Smooth muscle cell (in vitro differentiated cells): Measurements from ENCODE around the gene NR2E3. TPM values are rescaled to one million over a fixed set of nuclear protein-coding genes. Genes with fewer than 3 reads are reported as not detected.

Source experiments
- DNase-seq: peaks from one replicate; lab custom pipeline; 2025; ENCODE audit not compliant: unreplicated experiment; lab: John Stamatoyannopoulos, UW
- H2AFZ ChIP-seq: fragments of 200-600 bp; sonication (generic); 2 replicates; pipeline ENCODE4 v1.6.0; 2016; ENCODE audit warnings: antibody characterized with exemption, low read depth, mild to moderate bottlenecking
- H3F3A ChIP-seq: fragments of 200-600 bp; sonication (generic); 2 replicates; pipeline ENCODE4 v1.6.0; 2017; ENCODE audit warnings: antibody characterized with exemption, low read depth
- H3K27ac ChIP-seq: fragments of 200-600 bp; sonication (generic); 2 replicates; pipeline ENCODE4 v1.5.1; 2016; ENCODE audit warnings: low read depth, mild to moderate bottlenecking
- H3K27me3 ChIP-seq: fragments of 200-600 bp; sonication (generic); 2 replicates; pipeline ENCODE4 v1.6.1; 2016; ENCODE audit warnings: low read depth, mild to moderate bottlenecking
- H3K36me3 ChIP-seq: fragments of 200-600 bp; sonication (generic); 2 replicates; pipeline ENCODE4 v1.5.1; 2016; ENCODE audit warnings: low read depth
- H3K4me1 ChIP-seq: fragments of 200-600 bp; sonication (generic); 2 replicates; pipeline ENCODE4 v1.5.1; 2016; ENCODE audit warnings: low read depth
- H3K4me2 ChIP-seq: fragments of 200-600 bp; sonication (generic); 2 replicates; pipeline ENCODE4 v1.6.0; 2016; ENCODE audit warnings: mild to moderate bottlenecking
- H3K4me3 ChIP-seq: fragments of 200-600 bp; sonication (generic); 2 replicates; pipeline ENCODE4 v1.5.1; 2016; ENCODE audit warnings: mild to moderate bottlenecking
- H3K79me2 ChIP-seq: fragments of 200-600 bp; sonication (generic); 2 replicates; pipeline ENCODE4 v1.6.0; 2016; ENCODE audit warnings: low read depth, mild to moderate bottlenecking
- H3K9ac ChIP-seq: fragments of 200-600 bp; sonication (generic); 2 replicates; pipeline ENCODE4 v1.6.0; 2016; ENCODE audit warnings: low read depth
- H3K9me3 ChIP-seq: fragments of 200-600 bp; sonication (generic); replicated peaks from 2 replicates; pipeline ENCODE4 v1.5.1; 2016; ENCODE audit warnings: low read depth
- H4K20me1 ChIP-seq: fragments of 200-600 bp; sonication (generic); 2 replicates; pipeline ENCODE4 v1.6.0; 2016; ENCODE audit warnings: low read depth
- CTCF ChIP-seq: fragments of 200-600 bp; sonication (generic); IDR thresholded peaks from 2 replicates; pipeline ENCODE4 v1.5.1; 2017; ENCODE audit warnings: borderline replicate concordance, mild to moderate bottlenecking, antibody characterized with exemption; ENCODE audit not compliant: insufficient read depth, poor library complexity, severe bottlenecking
- WGBS: methylation state at CpG from one replicate; pipeline ENCODE4 v1.1.7; 2016; ENCODE audit warnings: low lambda C conversion rate; 5-methylcytosine and 5-hydroxymethylcytosine counted together
- polyA plus RNA-seq: library from polyadenylated mRNA; unstranded; fragments of >200 nt; fragmentation: Nextera tagmentation; extraction: Ambion mirVana; gene quantifications from 2 replicates; pipeline ENCODE4 v1.2.1, GENCODE V29; 2016
- total RNA-seq: library from RNA; depleted of rRNA; stranded (reverse); fragments of >200 nt; gene quantifications from 2 replicates; pipeline ENCODE4 v1.2.3, GENCODE V29; 2014

NR2E3 gene
- total and polyA plus RNA-seq, 2 experiments from 2014 or later, result not detected

DNA sequence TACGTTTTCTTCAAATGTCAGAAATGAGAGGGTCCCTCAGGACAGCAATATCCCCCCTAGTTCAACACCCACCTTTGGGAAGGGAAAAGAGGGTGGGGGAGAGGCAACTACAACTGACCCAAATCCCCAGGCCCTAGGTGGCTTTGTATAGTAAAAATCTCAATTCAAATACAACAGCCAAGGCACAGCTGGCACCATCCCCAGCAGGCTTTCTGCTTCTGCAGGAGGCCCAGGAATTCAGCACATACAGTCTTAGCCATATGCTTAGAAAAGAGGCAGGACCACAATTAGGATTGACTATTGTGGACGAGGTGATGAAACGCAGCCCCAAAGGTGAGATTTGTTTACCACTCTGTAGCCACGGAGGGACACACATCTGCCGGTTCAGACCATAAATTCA is 15.8 kb downstream of the NR2E3 start:
- Histone ChIP-seq H3K4me1 (peaks cover 5% of the 10 kb centered on the region), H3F3A (no peaks in the 10 kb centered on the region), H3K9me3 (peaks cover 12% of the 10 kb centered on the region), H2AFZ (no peak overlapping the region), H3K79me2 (no peaks in the 10 kb centered on the region), H3K27ac (no peak overlapping the region), H4K20me1 (no peaks in the 10 kb centered on the region), H3K36me3 (peaks cover 30% of the 10 kb centered on the region), H3K9ac (no peak overlapping the region), H3K4me3 (no peak overlapping the region), H3K27me3 (no peaks in the 10 kb centered on the region), H3K4me2 (no peak overlapping the region)
- 94% methylated on average over 5 of the region's 5 CpGs for WGBS
- no peak for TF ChIP-seq CTCF
- no peak for DNase-seq

DNA sequence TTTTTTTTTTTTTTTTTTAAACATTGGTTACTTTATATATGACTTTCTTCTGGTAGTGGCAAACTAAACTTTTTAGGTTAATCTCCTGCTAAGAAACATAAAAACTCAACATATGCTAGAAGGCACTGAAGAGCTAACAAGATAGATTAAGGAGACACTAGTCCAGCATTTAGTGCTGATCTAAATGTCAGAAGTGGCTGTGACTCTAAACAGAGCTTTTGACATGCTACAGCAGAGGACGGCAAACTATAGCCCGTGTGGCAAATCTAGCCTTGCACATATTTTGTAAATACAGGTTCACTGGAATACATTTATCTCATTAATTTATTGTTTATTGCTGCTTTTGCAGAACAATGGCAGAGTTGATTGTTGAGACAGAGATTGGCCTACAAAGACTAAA is 20.6 kb downstream of the NR2E3 start:
- H3K4me1 ChIP-seq, result peaks cover 5% of the 10 kb centered on the region
- 17% methylated on average over 2 of the region's 2 CpGs for WGBS
- no peak for TF ChIP-seq CTCF
- no peak overlapping the region for H3K4me3 ChIP-seq
- no peak for DNase-seq
- no peaks in the 10 kb centered on the region for H3F3A ChIP-seq
- H3K27ac ChIP-seq, result no peak overlapping the region
- no peaks in the 10 kb centered on the region for H3K79me2 ChIP-seq
- no peaks in the 10 kb centered on the region for H4K20me1 ChIP-seq
- no peak overlapping the region for H3K4me2 ChIP-seq
- H3K36me3 ChIP-seq, result peaks cover 8% of the 10 kb centered on the region
- no peaks in the 10 kb centered on the region for H3K9me3 ChIP-seq
- no peak overlapping the region for H3K9ac ChIP-seq
- H2AFZ ChIP-seq, result no peak overlapping the region
- H3K27me3 ChIP-seq, result no peaks in the 10 kb centered on the region

GRCh38 chr15:71841563-71841962 is 31.2 kb downstream of the NR2E3 start:
- Histone ChIP-seq H3K4me3 (no peak overlapping the region), H3K9ac (no peak overlapping the region), H3K36me3 (no peaks in the 10 kb centered on the region), H4K20me1 (no peaks in the 10 kb centered on the region), H3K27ac (no peak overlapping the region), H3K79me2 (no peaks in the 10 kb centered on the region), H2AFZ (no peak overlapping the region), H3K27me3 (no peaks in the 10 kb centered on the region), H3K4me1 (no peaks in the 10 kb centered on the region), H3K9me3 (no peaks in the 10 kb centered on the region), H3F3A (no peaks in the 10 kb centered on the region), H3K4me2 (no peak overlapping the region)
- 96% methylated on average over 3 of the region's 3 CpGs for WGBS
- no peak for TF ChIP-seq CTCF
- no peak for DNase-seq

GRCh38 chr15:71844916-71845315 is 34.6 kb downstream of the NR2E3 start:
- Histone ChIP-seq H3K27me3 (no peaks in the 10 kb centered on the region), H4K20me1 (no peaks in the 10 kb centered on the region), H3K4me2 (no peak overlapping the region), H3K4me3 (no peak overlapping the region), H3K36me3 (no peaks in the 10 kb centered on the region), H3K4me1 (no peaks in the 10 kb centered on the region), H3K79me2 (no peaks in the 10 kb centered on the region), H3K9ac (no peak overlapping the region), H3K27ac (no peak overlapping the region), H3K9me3 (no peaks in the 10 kb centered on the region), H3F3A (no peaks in the 10 kb centered on the region), H2AFZ (no peak overlapping the region)
- no peak for TF ChIP-seq CTCF
- 94% methylated on average over 2 of the region's 2 CpGs for WGBS
- no peak for DNase-seq
